ENCODE data around the gene PADI2.

Gene PADI2

GRCh38 chr1:17053685-17054410 lies 65.4 kb downstream of the PADI2 start, which contains the start of gene SDHB:
TSS of gene SDHB (minus strand) at chr1:17054032. CDS start at chr1:17054019, 13 bp downstream.
- CTCF ChIA-PET = interaction anchor here (0.6 kb wide), 1 partner anchor 254 kb away, joined by 3 read pairs; the partner anchor contains the start of gene PADI4

DNA sequence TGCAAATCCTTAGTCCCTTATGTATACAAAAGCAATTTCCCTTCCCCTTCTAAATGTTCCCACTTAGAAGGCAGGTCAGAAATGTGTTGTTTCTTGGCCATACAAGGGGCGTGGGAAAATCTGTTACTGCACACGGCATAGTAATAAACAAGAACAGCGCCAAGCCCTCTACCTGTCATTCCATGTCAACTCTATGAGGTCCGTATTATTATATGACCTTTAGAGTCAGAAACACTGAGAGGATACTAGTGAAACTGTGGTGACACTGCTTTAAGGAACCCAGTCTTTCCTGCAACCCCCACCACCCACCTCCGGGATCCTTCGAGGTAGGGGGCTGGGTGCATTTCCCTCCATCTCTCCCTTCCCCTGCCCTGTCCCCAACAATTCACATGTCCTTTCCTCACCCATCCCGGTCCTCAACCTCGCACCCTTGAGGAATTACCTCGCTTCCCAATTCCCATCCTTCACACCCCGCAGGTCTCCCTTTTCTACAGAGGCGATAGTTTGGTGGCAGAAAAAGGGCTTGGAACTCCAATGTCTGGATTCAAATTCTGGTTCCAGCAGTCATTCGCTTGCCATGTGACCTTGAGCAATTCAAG lies 66.1 kb downstream of the PADI2 start:
- Histone ChIP-seq H3K36me3 (ENCODE audit: control insufficient read depth in 4 of 4, insufficient read depth in 4 of 4, low read length in 3 of 4) (peaks cover 0 to 18% (median 14%) of the 10 kb centered on the region in 4 experiments), H3K4me1 (ENCODE audit: control extremely low read depth in 1 of 4, control insufficient read depth in 4 of 4, insufficient read depth in 4 of 4, low read length in 3 of 4) (peaks cover 7 to 15% (median 13%) of the 10 kb centered on the region in 4 experiments), H3K27ac (ENCODE audit: insufficient read depth in 1 of 2, low read depth in 1 of 2, low read length in 2 of 2, poor library complexity in 1 of 2, severe bottlenecking in 2 of 2) (peak overlapping the region; percentile 73 to 88), H3K27me3 (replicated peaks in 2 of 5; ENCODE audit: control insufficient read depth in 4 of 5, insufficient read depth in 5 of 5, low read length in 4 of 5) (no peaks in the 10 kb centered on the region), H3K9me3 (ENCODE audit: control extremely low read depth in 1 of 5, control insufficient read depth in 4 of 5, insufficient read depth in 2 of 5, low read depth in 1 of 5, low read length in 4 of 5) (no peaks in the 10 kb centered on the region), H3K4me3 (ENCODE audit: control insufficient read depth in 1 of 7, extremely low read depth in 1 of 7, insufficient read depth in 4 of 7, low read depth in 2 of 7, low read length in 6 of 7) (peak overlapping the region; percentile 78 to 100 (median 95))
- DNase-seq = no peak
- CTCF ChIA-PET = interaction anchor here (1.6 kb wide), 1 partner anchor 30 kb away, joined by 6 read pairs; no protein-coding TSS in a partner anchor
- POLR2A ChIA-PET = interaction anchor here (0.7 kb wide), 1 partner anchor 86 kb away, joined by 3 read pairs; no protein-coding TSS in a partner anchor
- 13% methylated on average over 8 of the region's 12 CpGs for WGBS (ENCODE audit: insufficient coverage)

More at GRCh38 chr1:17053685-17054410, 65.4 kb downstream of the PADI2 start, which contains the start of gene SDHB:
- DNase-seq = peak; percentile 97 to 98 (median 98)
- H3K36me3 ChIP-seq (ENCODE audit: control insufficient read depth in 4 of 4, insufficient read depth in 4 of 4, low read length in 3 of 4) = peaks cover 0 to 15% (median 12%) of the 10 kb centered on the region in 4 experiments
- H3K4me1 ChIP-seq (ENCODE audit: control extremely low read depth in 1 of 4, control insufficient read depth in 4 of 4, insufficient read depth in 4 of 4, low read length in 3 of 4) = peaks cover 7 to 15% (median 13%) of the 10 kb centered on the region in 4 experiments
- POLR2A ChIA-PET = interaction anchor here (0.6 to 0.7 kb wide), 2 partner anchors 55 to 87 kb away, joined by 3 read pairs; no protein-coding TSS in a partner anchor
- H3K27ac ChIP-seq (ENCODE audit: insufficient read depth in 1 of 2, low read depth in 1 of 2, low read length in 2 of 2, poor library complexity in 1 of 2, severe bottlenecking in 2 of 2) = peak within 1 kb of the TSS; percentile 73 to 88
- H3K27me3 ChIP-seq (replicated peaks in 2 of 5; ENCODE audit: control insufficient read depth in 4 of 5, insufficient read depth in 5 of 5, low read length in 4 of 5) = no peaks in the 10 kb centered on the region
- peak within 1 kb of the TSS; percentile 78 to 100 (median 95) for H3K4me3 ChIP-seq (ENCODE audit: control insufficient read depth in 1 of 7, extremely low read depth in 1 of 7, insufficient read depth in 4 of 7, low read depth in 2 of 7, low read length in 6 of 7)
- under 1% methylated on average over 37 of the region's 44 CpGs for WGBS (ENCODE audit: insufficient coverage)
- no peaks in the 10 kb centered on the region for H3K9me3 ChIP-seq (ENCODE audit: control extremely low read depth in 1 of 5, control insufficient read depth in 4 of 5, insufficient read depth in 2 of 5, low read depth in 1 of 5, low read length in 4 of 5)

DNA sequence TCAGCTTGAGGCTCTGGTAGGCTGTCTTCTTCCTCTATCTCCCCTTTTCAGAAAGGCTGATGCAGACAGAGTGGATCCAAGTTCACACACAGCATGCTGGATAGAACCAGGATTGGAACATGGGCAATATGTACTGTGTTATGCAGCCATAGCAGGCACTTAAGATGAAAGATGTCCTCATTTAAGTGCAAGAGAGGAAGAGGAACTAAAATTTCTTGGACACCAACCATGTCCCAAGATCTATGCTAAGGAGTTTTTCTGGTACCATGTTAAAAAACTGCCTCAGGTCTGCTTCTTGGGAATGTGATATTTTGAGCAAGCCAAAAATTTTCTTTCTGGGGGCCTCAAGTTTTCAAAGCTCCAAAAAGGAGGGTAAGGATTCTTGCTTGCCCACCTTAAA lies 66.6 kb downstream of the PADI2 start:
- no peaks in the 10 kb centered on the region for H3K9me3 ChIP-seq (ENCODE audit: control extremely low read depth in 1 of 5, control insufficient read depth in 4 of 5, insufficient read depth in 2 of 5, low read depth in 1 of 5, low read length in 4 of 5)
- no peak for DNase-seq
- ChIA-PET POLR2A (no interaction called here), CTCF (interaction anchor here (1.6 kb wide), 1 partner anchor 29 kb away, joined by 6 read pairs; no protein-coding TSS in a partner anchor)
- H3K36me3 ChIP-seq (ENCODE audit: control insufficient read depth in 4 of 4, insufficient read depth in 4 of 4, low read length in 3 of 4) = peaks cover 0 to 22% (median 14%) of the 10 kb centered on the region in 4 experiments
- peak overlapping the region in 1 of 2 experiments; percentile 88 for H3K27ac ChIP-seq (ENCODE audit: insufficient read depth in 1 of 2, low read depth in 1 of 2, low read length in 2 of 2, poor library complexity in 1 of 2, severe bottlenecking in 2 of 2)
- H3K27me3 ChIP-seq (replicated peaks in 2 of 5; ENCODE audit: control insufficient read depth in 4 of 5, insufficient read depth in 5 of 5, low read length in 4 of 5) = no peaks in the 10 kb centered on the region
- H3K4me1 ChIP-seq (ENCODE audit: control extremely low read depth in 1 of 4, control insufficient read depth in 4 of 4, insufficient read depth in 4 of 4, low read length in 3 of 4) = peaks cover 7 to 15% (median 13%) of the 10 kb centered on the region in 4 experiments
- H3K4me3 ChIP-seq (ENCODE audit: control insufficient read depth in 1 of 7, extremely low read depth in 1 of 7, insufficient read depth in 4 of 7, low read depth in 2 of 7, low read length in 6 of 7) = peak overlapping the region in 6 of 7 experiments; percentile 81 to 100 (median 96)

- DNase-seq = no peak
- WGBS (ENCODE audit: insufficient coverage) = no CpG with 5 or more reads among the region's 1 CpG
- H3K36me3 ChIP-seq (ENCODE audit: control insufficient read depth in 4 of 4, insufficient read depth in 4 of 4, low read length in 3 of 4) = peaks cover 0 to 22% (median 14%) of the 10 kb centered on the region in 4 experiments
- ChIA-PET POLR2A (no interaction called here), CTCF (interaction anchor here (1.3 to 1.6 kb wide), 2 partner anchors 29 to 193 kb away, joined by 3 to 6 read pairs; no protein-coding TSS in a partner anchor)
- H3K27ac ChIP-seq (ENCODE audit: insufficient read depth in 1 of 2, low read depth in 1 of 2, low read length in 2 of 2, poor library complexity in 1 of 2, severe bottlenecking in 2 of 2) = no peak overlapping the region
- H3K9me3 ChIP-seq (ENCODE audit: control extremely low read depth in 1 of 5, control insufficient read depth in 4 of 5, insufficient read depth in 2 of 5, low read depth in 1 of 5, low read length in 4 of 5) = no peaks in the 10 kb centered on the region
- peaks cover 7 to 15% (median 13%) of the 10 kb centered on the region in 4 experiments for H3K4me1 ChIP-seq (ENCODE audit: control extremely low read depth in 1 of 4, control insufficient read depth in 4 of 4, insufficient read depth in 4 of 4, low read length in 3 of 4)
- no peaks in the 10 kb centered on the region for H3K27me3 ChIP-seq (replicated peaks in 2 of 5; ENCODE audit: control insufficient read depth in 4 of 5, insufficient read depth in 5 of 5, low read length in 4 of 5)
- H3K4me3 ChIP-seq (ENCODE audit: control insufficient read depth in 1 of 7, extremely low read depth in 1 of 7, insufficient read depth in 4 of 7, low read depth in 2 of 7, low read length in 6 of 7) = peak overlapping the region in 1 of 7 experiments; percentile 99
These were observed 67.2 kb downstream of the PADI2 start for GRCh38 chr1:17052038-17052437.

DNA sequence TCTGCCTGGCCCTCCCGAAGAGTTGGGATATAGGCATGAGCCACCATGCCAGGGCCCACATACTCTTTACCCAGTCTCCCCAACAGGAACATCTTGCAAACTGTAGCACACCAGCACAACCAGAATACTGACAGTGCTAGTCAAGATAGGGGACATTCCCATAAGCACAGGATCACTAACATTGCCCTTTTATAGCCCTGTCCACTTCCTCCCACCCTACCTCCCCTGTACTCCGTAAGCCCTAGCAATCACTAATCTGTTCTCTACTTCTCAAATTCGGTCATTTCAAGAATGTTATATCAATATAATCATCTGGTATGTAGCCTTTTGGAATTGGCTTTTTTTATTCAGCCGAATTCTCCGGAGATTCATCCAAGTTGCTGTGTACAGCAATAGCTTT lies 71.3 kb downstream of the PADI2 start:
- POLR2A ChIA-PET = interaction anchor here (0.7 kb wide), 1 partner anchor 1877 kb away, joined by 3 read pairs; no protein-coding TSS in a partner anchor
- peaks cover 2 to 12% (median 7%) of the 10 kb centered on the region in 4 experiments for H3K4me1 ChIP-seq (ENCODE audit: control extremely low read depth in 1 of 4, control insufficient read depth in 4 of 4, insufficient read depth in 4 of 4, low read length in 3 of 4)
- WGBS (ENCODE audit: insufficient coverage) = 100% methylated on average over 2 of the region's 5 CpGs
- H3K27me3 ChIP-seq (replicated peaks in 2 of 5; ENCODE audit: control insufficient read depth in 4 of 5, insufficient read depth in 5 of 5, low read length in 4 of 5) = no peaks in the 10 kb centered on the region
- no peak for DNase-seq
- peaks cover 0 to 41% (median 28%) of the 10 kb centered on the region in 4 experiments for H3K36me3 ChIP-seq (ENCODE audit: control insufficient read depth in 4 of 4, insufficient read depth in 4 of 4, low read length in 3 of 4)
- no peak overlapping the region for H3K27ac ChIP-seq (ENCODE audit: insufficient read depth in 1 of 2, low read depth in 1 of 2, low read length in 2 of 2, poor library complexity in 1 of 2, severe bottlenecking in 2 of 2)
- no peak overlapping the region for H3K4me3 ChIP-seq (ENCODE audit: control insufficient read depth in 1 of 7, extremely low read depth in 1 of 7, insufficient read depth in 4 of 7, low read depth in 2 of 7, low read length in 6 of 7)
- H3K9me3 ChIP-seq (ENCODE audit: control extremely low read depth in 1 of 5, control insufficient read depth in 4 of 5, insufficient read depth in 2 of 5, low read depth in 1 of 5, low read length in 4 of 5) = no peaks in the 10 kb centered on the region
- CTCF ChIA-PET = interaction anchor here (0.9 to 11.0 kb wide), 5 partner anchors 11 to 98 kb away, joined by 3 to 167 read pairs (median 3); no protein-coding TSS in a partner anchor

DNA sequence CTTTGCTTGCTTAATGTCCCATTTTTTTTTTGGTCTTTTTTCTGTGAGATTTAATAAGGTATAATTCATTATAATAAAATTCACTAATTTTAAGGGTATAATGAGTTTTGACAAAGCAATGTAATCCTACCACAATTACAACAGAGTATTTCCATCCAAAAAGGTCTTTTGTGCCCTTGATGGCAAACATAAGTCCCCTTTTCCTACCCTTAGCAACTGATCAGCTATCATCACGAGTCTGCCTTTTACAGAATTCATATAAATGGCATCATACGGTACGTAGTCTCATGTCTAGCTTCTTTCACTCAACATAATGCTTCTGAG lies 73.0 kb downstream of the PADI2 start:
- CTCF ChIA-PET = interaction anchor here (0.6 to 11.0 kb wide), 17 partner anchors 13 to 428 kb away, joined by 3 to 167 read pairs (median 3); no protein-coding TSS in a partner anchor
- Histone ChIP-seq H3K27ac (ENCODE audit: insufficient read depth in 1 of 2, low read depth in 1 of 2, low read length in 2 of 2, poor library complexity in 1 of 2, severe bottlenecking in 2 of 2) (no peak overlapping the region), H3K4me1 (ENCODE audit: control extremely low read depth in 1 of 4, control insufficient read depth in 4 of 4, insufficient read depth in 4 of 4, low read length in 3 of 4) (peaks cover 0 to 4% (median 0%) of the 10 kb centered on the region in 4 experiments), H3K4me3 (ENCODE audit: control insufficient read depth in 1 of 7, extremely low read depth in 1 of 7, insufficient read depth in 4 of 7, low read depth in 2 of 7, low read length in 6 of 7) (no peak overlapping the region), H3K36me3 (ENCODE audit: control insufficient read depth in 4 of 4, insufficient read depth in 4 of 4, low read length in 3 of 4) (peaks cover 0 to 52% (median 38%) of the 10 kb centered on the region in 4 experiments), H3K27me3 (replicated peaks in 2 of 5; ENCODE audit: control insufficient read depth in 4 of 5, insufficient read depth in 5 of 5, low read length in 4 of 5) (no peaks in the 10 kb centered on the region), H3K9me3 (ENCODE audit: control extremely low read depth in 1 of 5, control insufficient read depth in 4 of 5, insufficient read depth in 2 of 5, low read depth in 1 of 5, low read length in 4 of 5) (no peaks in the 10 kb centered on the region)
- no CpG with 5 or more reads among the region's 3 CpGs for WGBS (ENCODE audit: insufficient coverage)
- POLR2A ChIA-PET = interaction anchor here (0.6 kb wide), 1 partner anchor 354 kb away, joined by 3 read pairs; no protein-coding TSS in a partner anchor
- DNase-seq = no peak
